HEK293 (cell line): ENCODE data around the gene TCF15.

Source experiments
- CTCF ChIA-PET: fragments of 350-600 bp; formaldehyde crosslinking; extraction: SDS; loops from one replicate; lab custom pipeline; 2021; ENCODE audit warnings: antibody characterized with exemption; lab: Yijun Ruan, JAX
- POLR2A ChIA-PET: fragments of 300-600 bp; formaldehyde crosslinking; extraction: SDS; loops from one replicate; lab custom pipeline; 2020; ENCODE audit warnings: antibody characterized with exemption, inconsistent platforms; lab: Yijun Ruan, JAX
- H3K27ac ChIP-seq: fragments of 200-500 bp; sonication (Bioruptor generic); 2 replicates; pipeline ENCODE4 v1.5.1; 2014; ENCODE audit warnings: low read depth, low read length, control low read depth, inconsistent platforms; ENCODE audit errors: extremely low read depth
- H3K36me3 ChIP-seq, 2 experiments: fragments of 200-500 bp in 1 of 2; sonication (Bioruptor generic) in 1 of 2; 1 replicate in 1 of 2; 2 replicates in 1 of 2; pipeline ENCODE4 v1.5.1; 2014 to 2017; ENCODE audit warnings: inconsistent platforms in 2 of 2, low read length in 2 of 2; ENCODE audit not compliant: control insufficient read depth in 2 of 2, insufficient read depth in 1 of 2
- H3K4me1 ChIP-seq: fragments of 200-500 bp; sonication (Bioruptor generic); 2 replicates; pipeline ENCODE4 v1.5.1; 2014; ENCODE audit warnings: mild to moderate bottlenecking, low read length, inconsistent platforms; ENCODE audit not compliant: control insufficient read depth, insufficient read depth
- H3K4me3 ChIP-seq: 2 replicates; pipeline ENCODE4 v1.5.1; 2011; ENCODE audit warnings: low read depth, mild to moderate bottlenecking, control low read depth, low read length, moderate library complexity
- H3K9me3 ChIP-seq: fragments of 200-500 bp; sonication (Bioruptor generic); 2 replicates; pipeline ENCODE4 v1.5.1; 2014; ENCODE audit warnings: low read depth, low read length, inconsistent platforms; ENCODE audit not compliant: control insufficient read depth, insufficient read depth
- ATF2 ChIP-seq: fragments of 450-650 bp; formaldehyde crosslinking; IDR thresholded peaks from 2 replicates; pipeline ENCODE4 v1.5.1; 2016; ENCODE audit warnings: missing biosample characterization, missing genetic modification characterization, low read depth
- EGR2 ChIP-seq: fragments of 450-650 bp; formaldehyde crosslinking; IDR thresholded peaks from 2 replicates; pipeline ENCODE4 v1.5.1; 2016; ENCODE audit warnings: low read depth, missing biosample characterization, missing genetic modification characterization
- IKZF3 ChIP-seq: fragments of 450-650 bp; IDR thresholded peaks from 2 replicates; pipeline ENCODE4 v1.5.0; 2018; ENCODE audit warnings: missing biosample characterization, mild to moderate bottlenecking, missing genetic modification characterization, moderate library complexity
- KLF7 ChIP-seq: fragments of 450-650 bp; formaldehyde crosslinking; IDR thresholded peaks from 2 replicates; pipeline ENCODE4 v1.5.1; 2016; ENCODE audit warnings: missing biosample characterization, missing genetic modification characterization, borderline replicate concordance
- OVOL3 ChIP-seq: fragments of 450-650 bp; formaldehyde crosslinking; IDR thresholded peaks from 2 replicates; pipeline ENCODE4 v1.5.1; 2016; ENCODE audit warnings: missing biosample characterization, missing genetic modification characterization
- PRDM10 ChIP-seq: fragments of 450-650 bp; formaldehyde crosslinking; IDR thresholded peaks from 2 replicates; pipeline ENCODE4 v1.5.1; 2016; ENCODE audit warnings: missing biosample characterization, missing genetic modification characterization
- SP2 ChIP-seq: fragments of 450-650 bp; formaldehyde crosslinking; IDR thresholded peaks from 2 replicates; pipeline ENCODE4 v1.5.1; 2016; ENCODE audit warnings: missing biosample characterization, missing genetic modification characterization
- ZBTB26 ChIP-seq: fragments of 450-650 bp; formaldehyde crosslinking; optimal IDR thresholded peaks from 2 replicates; pipeline ENCODE3; 2016; ENCODE audit warnings: missing biosample characterization, mild to moderate bottlenecking, missing genetic modification characterization
- ZBTB44 ChIP-seq: fragments of 450-650 bp; IDR thresholded peaks from 2 replicates; pipeline ENCODE4 v1.5.1; 2018; ENCODE audit warnings: missing biosample characterization, mild to moderate bottlenecking, missing genetic modification characterization
- ZBTB6 ChIP-seq: fragments of 450-650 bp; formaldehyde crosslinking; IDR thresholded peaks from 2 replicates; pipeline ENCODE4 v1.5.1; 2017; ENCODE audit warnings: missing biosample characterization, missing genetic modification characterization
- ZNF138 ChIP-seq: fragments of 450-650 bp; formaldehyde crosslinking; IDR thresholded peaks from 2 replicates; pipeline ENCODE4 v1.5.1; 2016; ENCODE audit warnings: missing biosample characterization, missing genetic modification characterization, borderline replicate concordance
- ZNF157 ChIP-seq: fragments of 450-650 bp; formaldehyde crosslinking; IDR thresholded peaks from 2 replicates; pipeline ENCODE4 v1.5.1; 2016; ENCODE audit warnings: missing biosample characterization, missing genetic modification characterization
- ZNF184 ChIP-seq: fragments of 450-650 bp; IDR thresholded peaks from 2 replicates; pipeline ENCODE4 v1.5.1; 2018; ENCODE audit warnings: missing biosample characterization, mild to moderate bottlenecking, missing genetic modification characterization
- ZNF19 ChIP-seq: fragments of 450-650 bp; formaldehyde crosslinking; IDR thresholded peaks from 2 replicates; pipeline ENCODE4; 2016; ENCODE audit warnings: missing biosample characterization, missing genetic modification characterization, low read depth
- ZNF239 ChIP-seq: fragments of 450-650 bp; formaldehyde crosslinking; IDR thresholded peaks from 2 replicates; pipeline ENCODE4 v1.5.1; 2016; ENCODE audit warnings: missing biosample characterization, missing genetic modification characterization
- ZNF362 ChIP-seq: fragments of 450-650 bp; formaldehyde crosslinking; IDR thresholded peaks from 2 replicates; pipeline ENCODE4 v1.5.1; 2016; ENCODE audit warnings: missing biosample characterization, missing genetic modification characterization
- ZNF580 ChIP-seq: fragments of 450-650 bp; formaldehyde crosslinking; IDR thresholded peaks from 2 replicates; pipeline ENCODE4 v1.5.1; 2016; ENCODE audit warnings: missing biosample characterization, missing genetic modification characterization
- ZNF596 ChIP-seq: fragments of 450-650 bp; IDR thresholded peaks from 2 replicates; pipeline ENCODE4 v1.5.0; 2018; ENCODE audit warnings: missing biosample characterization, mild to moderate bottlenecking, missing genetic modification characterization, moderate library complexity
- ZNF610 ChIP-seq: fragments of 450-650 bp; formaldehyde crosslinking; IDR thresholded peaks from 2 replicates; pipeline ENCODE4 v1.5.1; 2016; ENCODE audit warnings: missing biosample characterization, missing genetic modification characterization, borderline replicate concordance
- ZNF660 ChIP-seq: fragments of 450-650 bp; IDR thresholded peaks from 2 replicates; pipeline ENCODE4 v1.5.1; 2018; ENCODE audit warnings: missing biosample characterization, mild to moderate bottlenecking, missing genetic modification characterization
- ZNF692 ChIP-seq: fragments of 450-650 bp; formaldehyde crosslinking; IDR thresholded peaks from 2 replicates; pipeline ENCODE4 v1.5.1; 2016; ENCODE audit warnings: missing biosample characterization, missing genetic modification characterization
- ZNF777 ChIP-seq: fragments of 450-650 bp; formaldehyde crosslinking; IDR thresholded peaks from 2 replicates; pipeline ENCODE4 v1.5.1; 2017; ENCODE audit warnings: missing biosample characterization, missing genetic modification characterization, borderline replicate concordance
- ZNF785 ChIP-seq: fragments of 450-650 bp; formaldehyde crosslinking; IDR thresholded peaks from 2 replicates; pipeline ENCODE4 v1.5.1; 2016; ENCODE audit warnings: missing biosample characterization, missing genetic modification characterization
- ZSCAN30 ChIP-seq: fragments of 450-650 bp; IDR thresholded peaks from 2 replicates; pipeline ENCODE4 v1.5.1; 2018; ENCODE audit warnings: missing biosample characterization, mild to moderate bottlenecking, missing genetic modification characterization, moderate library complexity

The TCF15 gene

GRCh38 chr20:653110-653589 lies 43.0 kb upstream of the TCF15 start, which contains the start of gene SRXN1 (continued):
- TF ChIP-seq PRDM10 (tag by site-specific recombination) (peak; percentile 92), OVOL3 (tag by site-specific recombination) (no peak), ZNF596 (tag by site-specific recombination) (peak; percentile 5; the same call in 1 of the 2 replicates), ZBTB26 (tag by site-specific recombination) (peak; percentile 43), ZNF239 (tag by site-specific recombination) (no peak), ZNF138 (no peak), ZNF660 (peak; percentile 96; the same call in 1 of the 2 replicates), ZNF19 (tag by site-specific recombination) (no peak), ZNF785 (tag by site-specific recombination) (no peak), ZNF610 (tag by site-specific recombination) (no peak), IKZF3 (tag by site-specific recombination) (peak; percentile 37; the same call in 1 of the 2 replicates), ZBTB6 (tag by site-specific recombination) (peak; percentile 26; the same call in 1 of the 2 replicates), ZNF184 (tag by site-specific recombination) (peak; percentile 83), ZSCAN30 (peak; percentile 95), ZBTB44 (tag by site-specific recombination) (0 out of 2 replicates have a peak, but pooled peaks have one; percentile 38)

GRCh38 chr20:652615-653109 lies 42.6 kb upstream of the TCF15 start:
- POLR2A ChIA-PET, result interaction anchor here (0.9 kb wide), 1 partner anchor 91 kb away, joined by 3 read pairs; no protein-coding TSS in a partner anchor
- peaks cover 5 to 36% of the 10 kb centered on the region in 2 experiments; a peak in 2 of 3 replicates for H3K36me3 ChIP-seq
- no peaks in the 10 kb centered on the region for H3K4me1 ChIP-seq
- peak overlapping the region; percentile 77 for H3K27ac ChIP-seq
- CTCF ChIA-PET, result interaction anchor here (0.6 to 3.1 kb wide), 9 partner anchors 12 to 172 kb away, joined by 3 to 15 read pairs (median 5); no protein-coding TSS in a partner anchor
- peak overlapping the region; percentile 59 for H3K4me3 ChIP-seq
- no peaks in the 10 kb centered on the region for H3K9me3 ChIP-seq
- TF ChIP-seq ZNF157 (tag by site-specific recombination), result no peak
- TF ChIP-seq ZNF362 (tag by site-specific recombination), result no peak
- no peak for TF ChIP-seq EGR2 (tag by site-specific recombination)
- no peak for TF ChIP-seq ATF2 (tag by site-specific recombination)
- TF ChIP-seq KLF7 (tag by site-specific recombination), result 0 out of 2 replicates have a peak, but pooled peaks have one; percentile 24
- TF ChIP-seq SP2 (tag by site-specific recombination), result peak; percentile 55
- 0 out of 2 replicates have a peak, but pooled peaks have one; percentile 47 for TF ChIP-seq ZNF580 (tag by site-specific recombination)
- TF ChIP-seq ZNF777, result peak; percentile 49; the same call in 1 of the 2 replicates
- TF ChIP-seq ZNF692 (tag by site-specific recombination), result peak; percentile 75
